ENCODE measurements around the gene ZFYVE26.
"Not testable (repeated sequence)": the region's sequence is repeated elsewhere in the genome, so short reads cannot be mapped to it uniquely, and the experiment has no call there.

GRCh38 chr14:67709346-67709745, 107.0 kb downstream of the ZFYVE26 start:
- TF ChIP-seq, protein P1, sequence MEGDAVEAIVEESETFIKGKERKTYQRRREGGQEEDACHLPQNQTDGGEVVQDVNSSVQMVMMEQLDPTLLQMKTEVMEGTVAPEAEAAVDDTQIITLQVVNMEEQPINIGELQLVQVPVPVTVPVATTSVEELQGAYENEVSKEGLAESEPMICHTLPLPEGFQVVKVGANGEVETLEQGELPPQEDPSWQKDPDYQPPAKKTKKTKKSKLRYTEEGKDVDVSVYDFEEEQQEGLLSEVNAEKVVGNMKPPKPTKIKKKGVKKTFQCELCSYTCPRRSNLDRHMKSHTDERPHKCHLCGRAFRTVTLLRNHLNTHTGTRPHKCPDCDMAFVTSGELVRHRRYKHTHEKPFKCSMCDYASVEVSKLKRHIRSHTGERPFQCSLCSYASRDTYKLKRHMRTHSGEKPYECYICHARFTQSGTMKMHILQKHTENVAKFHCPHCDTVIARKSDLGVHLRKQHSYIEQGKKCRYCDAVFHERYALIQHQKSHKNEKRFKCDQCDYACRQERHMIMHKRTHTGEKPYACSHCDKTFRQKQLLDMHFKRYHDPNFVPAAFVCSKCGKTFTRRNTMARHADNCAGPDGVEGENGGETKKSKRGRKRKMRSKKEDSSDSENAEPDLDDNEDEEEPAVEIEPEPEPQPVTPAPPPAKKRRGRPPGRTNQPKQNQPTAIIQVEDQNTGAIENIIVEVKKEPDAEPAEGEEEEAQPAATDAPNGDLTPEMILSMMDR (IDR thresholded peaks at IDR 0.05; ENCODE audit: control extremely low read depth in 1 of 3, insufficient read depth in 1 of 3, low read depth in 1 of 3, low read length in 3 of 3), result not testable (repeated sequence)
- not testable (repeated sequence) for TF ChIP-seq EP300 (IDR thresholded peaks at IDR 0.05; ENCODE audit: borderline replicate concordance in 1 of 2, low read depth in 2 of 2, low read length in 2 of 2); SP4 (IDR thresholded peaks at IDR 0.05; ENCODE audit: low read length); MAX (IDR thresholded peaks at IDR 0.05); USF2 (IDR thresholded peaks at IDR 0.05; ENCODE audit: low read length); RNF2 (IDR thresholded peaks at IDR 0.05; ENCODE audit: borderline replicate concordance, low read depth, low read length, missing control alignments, poor library complexity, severe bottlenecking); POLR2A (IDR thresholded peaks at IDR 0.05; ENCODE audit: control extremely low read depth in 1 of 2, low read depth in 2 of 2, low read length in 2 of 2); RXRA (IDR thresholded peaks at IDR 0.05; ENCODE audit: insufficient read depth, low read depth, low read length)

Data from H1 (cell line).